ENCODE data around the gene ZNF816.

DNA sequence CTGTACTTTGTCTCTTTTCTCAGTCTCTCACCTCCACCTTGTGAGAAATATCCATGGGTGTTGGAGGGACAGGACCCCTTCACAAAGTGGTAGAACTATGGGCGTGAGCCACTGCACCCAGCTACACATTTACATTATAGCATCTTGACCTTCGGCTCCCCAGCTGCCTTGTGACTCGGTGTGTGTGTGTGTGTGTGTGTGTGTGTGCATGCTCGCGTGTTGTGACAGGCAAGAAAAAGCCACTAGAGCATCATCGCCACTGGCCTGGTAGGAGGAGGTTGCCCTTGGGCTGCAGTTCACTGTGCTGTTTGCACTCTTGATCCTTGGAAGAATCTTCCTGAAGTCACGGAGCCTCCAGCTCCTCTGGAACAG, 25.7 kb downstream of the ZNF816 start:
- TF ChIP-seq POLR2AphosphoS5 (IDR thresholded peaks at IDR 0.05; ENCODE audit: low read depth) (no peak), GABPA (IDR thresholded peaks at IDR 0.05; ENCODE audit: low read depth) (no peak)
- TF ChIP-seq, protein P1, sequence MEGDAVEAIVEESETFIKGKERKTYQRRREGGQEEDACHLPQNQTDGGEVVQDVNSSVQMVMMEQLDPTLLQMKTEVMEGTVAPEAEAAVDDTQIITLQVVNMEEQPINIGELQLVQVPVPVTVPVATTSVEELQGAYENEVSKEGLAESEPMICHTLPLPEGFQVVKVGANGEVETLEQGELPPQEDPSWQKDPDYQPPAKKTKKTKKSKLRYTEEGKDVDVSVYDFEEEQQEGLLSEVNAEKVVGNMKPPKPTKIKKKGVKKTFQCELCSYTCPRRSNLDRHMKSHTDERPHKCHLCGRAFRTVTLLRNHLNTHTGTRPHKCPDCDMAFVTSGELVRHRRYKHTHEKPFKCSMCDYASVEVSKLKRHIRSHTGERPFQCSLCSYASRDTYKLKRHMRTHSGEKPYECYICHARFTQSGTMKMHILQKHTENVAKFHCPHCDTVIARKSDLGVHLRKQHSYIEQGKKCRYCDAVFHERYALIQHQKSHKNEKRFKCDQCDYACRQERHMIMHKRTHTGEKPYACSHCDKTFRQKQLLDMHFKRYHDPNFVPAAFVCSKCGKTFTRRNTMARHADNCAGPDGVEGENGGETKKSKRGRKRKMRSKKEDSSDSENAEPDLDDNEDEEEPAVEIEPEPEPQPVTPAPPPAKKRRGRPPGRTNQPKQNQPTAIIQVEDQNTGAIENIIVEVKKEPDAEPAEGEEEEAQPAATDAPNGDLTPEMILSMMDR (IDR thresholded peaks at IDR 0.05; ENCODE audit: insufficient read depth, low read length), result no peak
- TF ChIP-seq, protein P2, sequence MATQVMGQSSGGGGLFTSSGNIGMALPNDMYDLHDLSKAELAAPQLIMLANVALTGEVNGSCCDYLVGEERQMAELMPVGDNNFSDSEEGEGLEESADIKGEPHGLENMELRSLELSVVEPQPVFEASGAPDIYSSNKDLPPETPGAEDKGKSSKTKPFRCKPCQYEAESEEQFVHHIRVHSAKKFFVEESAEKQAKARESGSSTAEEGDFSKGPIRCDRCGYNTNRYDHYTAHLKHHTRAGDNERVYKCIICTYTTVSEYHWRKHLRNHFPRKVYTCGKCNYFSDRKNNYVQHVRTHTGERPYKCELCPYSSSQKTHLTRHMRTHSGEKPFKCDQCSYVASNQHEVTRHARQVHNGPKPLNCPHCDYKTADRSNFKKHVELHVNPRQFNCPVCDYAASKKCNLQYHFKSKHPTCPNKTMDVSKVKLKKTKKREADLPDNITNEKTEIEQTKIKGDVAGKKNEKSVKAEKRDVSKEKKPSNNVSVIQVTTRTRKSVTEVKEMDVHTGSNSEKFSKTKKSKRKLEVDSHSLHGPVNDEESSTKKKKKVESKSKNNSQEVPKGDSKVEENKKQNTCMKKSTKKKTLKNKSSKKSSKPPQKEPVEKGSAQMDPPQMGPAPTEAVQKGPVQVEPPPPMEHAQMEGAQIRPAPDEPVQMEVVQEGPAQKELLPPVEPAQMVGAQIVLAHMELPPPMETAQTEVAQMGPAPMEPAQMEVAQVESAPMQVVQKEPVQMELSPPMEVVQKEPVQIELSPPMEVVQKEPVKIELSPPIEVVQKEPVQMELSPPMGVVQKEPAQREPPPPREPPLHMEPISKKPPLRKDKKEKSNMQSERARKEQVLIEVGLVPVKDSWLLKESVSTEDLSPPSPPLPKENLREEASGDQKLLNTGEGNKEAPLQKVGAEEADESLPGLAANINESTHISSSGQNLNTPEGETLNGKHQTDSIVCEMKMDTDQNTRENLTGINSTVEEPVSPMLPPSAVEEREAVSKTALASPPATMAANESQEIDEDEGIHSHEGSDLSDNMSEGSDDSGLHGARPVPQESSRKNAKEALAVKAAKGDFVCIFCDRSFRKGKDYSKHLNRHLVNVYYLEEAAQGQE (IDR thresholded peaks at IDR 0.05; ENCODE audit: insufficient replicate concordance, low read depth), result no peak
